NCI-H345 (cell line): ENCODE data around the gene METAP2.
A peak's percentile ranks its signal among the peaks of the same experiment; 100 is the strongest.

Source experiments
- DNase-seq: peaks from one replicate; lab custom pipeline; 2025; lab: John Stamatoyannopoulos, UW

The METAP2 gene

DNA sequence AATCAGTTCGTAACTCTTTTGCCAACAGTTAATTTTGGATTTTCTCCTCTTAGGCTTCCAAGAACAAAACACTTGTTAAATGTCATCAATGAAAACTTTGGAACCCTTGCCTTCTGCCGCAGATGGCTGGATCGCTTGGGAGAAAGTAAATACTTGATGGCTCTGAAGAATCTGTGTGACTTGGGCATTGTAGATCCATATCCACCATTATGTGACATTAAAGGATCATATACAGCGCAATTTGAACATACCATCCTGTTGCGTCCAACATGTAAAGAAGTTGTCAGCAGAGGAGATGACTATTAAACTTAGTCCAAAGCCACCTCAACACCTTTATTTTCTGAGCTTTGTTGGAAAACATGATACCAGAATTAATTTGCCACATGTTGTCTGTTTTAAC, 39.6 kb downstream of the METAP2 start:
- no peak for DNase-seq

DNA sequence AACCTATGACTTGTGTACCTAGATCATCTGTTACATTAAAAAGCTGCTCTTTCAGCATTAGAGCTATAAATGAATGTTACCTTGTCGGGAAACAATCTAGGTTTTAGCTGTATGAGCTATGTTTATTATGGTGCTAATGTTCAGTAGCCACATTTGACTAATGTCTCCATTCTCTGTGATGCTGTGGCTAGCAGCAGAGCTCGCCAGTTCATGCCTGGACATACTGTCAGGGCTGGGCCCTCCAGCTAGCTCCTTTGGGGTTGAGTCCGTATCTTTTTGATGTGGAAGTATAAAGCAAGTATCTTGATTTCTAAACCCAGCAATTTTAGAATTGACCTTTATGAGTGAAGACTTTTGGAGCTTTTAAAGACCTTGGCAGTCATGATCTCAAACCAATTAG, 41.2 kb downstream of the METAP2 start:
- DNase-seq, result no peak

DNA sequence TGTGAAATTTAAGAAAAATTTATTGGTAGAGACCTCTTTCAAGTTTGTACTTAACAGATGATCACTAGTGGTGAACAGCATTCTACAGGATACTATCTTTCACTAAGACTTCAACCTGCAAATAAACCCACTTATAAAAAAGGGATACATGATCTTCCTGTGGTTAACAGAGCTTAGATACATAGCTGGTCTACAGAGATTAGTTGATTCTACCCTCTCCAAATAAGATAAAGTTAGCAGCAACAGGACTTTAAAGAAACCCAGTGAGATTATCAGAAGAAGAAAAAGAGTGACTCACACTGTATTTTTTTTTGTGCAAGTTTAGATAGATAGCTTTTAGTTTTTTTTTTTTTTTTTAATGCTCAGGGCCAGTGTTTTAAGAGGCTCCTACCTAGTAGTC, 42.8 kb downstream of the METAP2 start:
- no peak for DNase-seq

DNA sequence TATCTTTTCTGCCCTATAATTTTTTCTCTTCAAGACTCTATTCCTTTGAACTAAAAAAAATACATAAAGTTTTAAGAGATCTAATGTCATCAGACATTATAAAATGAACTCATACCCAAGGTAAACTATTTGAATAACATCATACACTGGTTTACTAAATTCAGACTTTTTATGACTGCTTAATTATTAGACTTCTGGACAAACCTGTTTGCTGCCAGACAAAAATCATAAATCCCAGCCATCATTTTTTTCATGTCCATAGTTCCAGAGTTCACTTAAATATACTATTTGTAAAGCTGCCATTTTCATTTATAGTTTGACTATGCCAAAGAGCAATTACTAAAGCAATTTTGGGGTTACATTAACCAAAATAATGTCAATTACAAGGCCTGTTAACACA, 43.3 kb downstream of the METAP2 start:
- no peak for DNase-seq

DNA sequence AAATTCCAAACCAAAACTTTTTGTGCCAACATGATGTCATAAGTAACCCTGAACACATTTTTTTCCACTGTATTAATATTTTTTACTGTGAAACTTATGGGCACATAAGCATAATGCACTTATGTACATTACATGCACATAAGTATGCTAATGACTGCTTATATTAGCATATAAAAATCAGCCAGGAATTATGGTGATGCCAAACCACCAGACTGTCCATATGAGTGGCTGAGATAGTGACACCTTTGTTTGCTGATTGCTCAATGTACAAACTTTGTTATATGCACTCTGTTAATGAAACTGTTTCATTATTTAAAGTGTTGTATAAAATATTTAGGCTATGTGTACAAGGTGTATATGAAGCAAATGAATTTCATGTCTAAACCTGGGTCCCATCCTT, 45.0 kb downstream of the METAP2 start:
- DNase-seq, result no peak

DNA sequence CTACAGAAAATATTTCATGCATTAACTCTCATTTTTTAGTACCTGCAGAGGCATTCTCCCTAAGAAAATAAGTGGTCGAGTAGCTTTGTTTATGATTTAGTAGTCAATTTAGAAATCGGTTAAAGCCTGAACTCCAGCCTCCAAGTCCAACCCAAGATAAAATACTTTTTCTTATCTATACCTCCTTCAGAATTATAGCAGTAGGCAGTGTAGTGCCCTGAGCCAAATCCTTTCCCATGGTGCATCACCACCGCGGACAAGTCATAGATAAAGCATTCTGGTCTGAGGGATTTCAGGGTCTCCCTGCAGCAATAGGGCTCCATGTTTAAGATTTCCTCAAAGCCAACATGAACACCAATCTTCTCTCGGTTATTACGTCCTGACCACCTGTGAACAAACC, 46.9 kb downstream of the METAP2 start:
- no peak for DNase-seq

DNA sequence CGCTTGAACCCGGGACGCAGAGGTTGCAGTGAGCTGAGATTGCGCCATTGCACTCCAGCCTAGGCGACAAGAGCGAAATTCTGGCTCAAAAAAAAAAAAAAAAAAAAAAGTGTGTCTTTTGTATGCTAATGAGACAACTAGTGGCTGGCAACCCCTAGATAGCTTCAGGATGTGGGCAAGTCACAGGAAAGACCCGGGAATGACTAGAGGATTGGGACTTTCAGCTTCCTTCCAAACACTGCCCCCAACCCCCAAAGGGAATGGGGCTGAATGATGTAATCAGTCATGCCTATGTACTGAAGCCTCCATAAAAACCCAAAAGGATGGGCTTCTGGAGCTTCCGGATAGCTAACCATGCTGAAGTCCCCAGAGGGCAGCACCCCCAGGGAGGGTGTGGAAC, 48.7 kb downstream of the METAP2 start:
- no peak for DNase-seq

DNA sequence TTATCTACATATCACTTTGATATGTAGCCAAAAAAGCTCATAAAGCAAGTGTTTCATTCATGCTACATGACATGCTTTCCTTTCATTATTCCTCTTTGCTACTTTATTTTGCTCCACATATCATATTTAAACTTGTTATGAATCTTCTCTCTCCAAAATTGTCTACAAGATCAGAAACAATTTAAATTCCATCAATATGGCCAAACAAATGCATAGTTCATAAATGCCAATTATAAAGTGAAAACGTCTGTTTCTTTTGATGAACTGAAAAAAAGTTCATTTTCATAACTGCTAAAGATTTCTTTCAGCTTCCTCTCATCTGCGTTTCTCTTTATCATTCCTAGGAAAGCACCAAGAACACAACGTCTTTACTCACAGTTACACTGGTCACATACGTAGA, 54.5 kb downstream of the METAP2 start:
- DNase-seq, result no peak

DNA sequence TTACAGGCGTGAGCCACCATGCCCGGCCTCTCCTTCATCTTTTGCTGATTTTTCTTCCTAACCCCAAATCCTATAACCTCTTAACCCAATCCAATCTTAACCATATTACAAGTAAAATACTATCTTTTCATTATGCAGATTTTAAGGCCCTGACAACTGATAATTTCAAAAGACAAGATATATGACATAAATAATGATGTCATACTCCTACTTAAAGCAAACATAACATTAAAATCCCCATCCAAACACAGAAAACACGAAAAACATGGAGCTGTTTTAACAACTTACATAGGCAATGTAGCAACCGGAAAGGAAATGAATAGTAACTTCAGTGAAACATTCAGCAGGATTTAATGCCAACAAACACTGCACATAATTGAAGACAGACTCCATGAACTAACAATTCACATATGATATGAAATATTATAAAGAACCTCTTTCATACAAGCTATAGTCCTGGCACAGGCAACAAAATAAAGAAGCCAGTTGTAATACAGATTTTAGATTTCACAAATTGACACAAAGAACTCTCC, 55.8 kb downstream of the METAP2 start:
- no peak for DNase-seq

DNA sequence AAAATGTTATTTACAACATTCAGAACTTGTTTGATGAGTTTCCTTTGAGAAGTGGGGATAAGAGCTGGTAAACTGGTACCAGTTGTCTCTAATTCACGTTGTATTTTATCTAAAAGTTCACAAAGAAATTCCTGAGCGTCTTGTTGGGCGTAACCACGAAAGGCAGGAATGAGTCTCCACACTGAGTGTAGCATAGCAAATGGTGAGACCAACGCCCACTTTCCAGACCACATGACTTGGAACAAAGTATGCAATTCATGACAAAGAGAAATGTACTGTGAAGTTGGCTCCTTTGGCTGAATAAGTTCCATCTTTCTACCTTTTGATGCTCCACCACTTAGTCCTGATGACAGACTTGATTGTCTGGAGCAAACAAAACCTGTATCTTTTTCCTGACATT, 58.9 kb downstream of the METAP2 start:
- DNase-seq, result no peak

DNA sequence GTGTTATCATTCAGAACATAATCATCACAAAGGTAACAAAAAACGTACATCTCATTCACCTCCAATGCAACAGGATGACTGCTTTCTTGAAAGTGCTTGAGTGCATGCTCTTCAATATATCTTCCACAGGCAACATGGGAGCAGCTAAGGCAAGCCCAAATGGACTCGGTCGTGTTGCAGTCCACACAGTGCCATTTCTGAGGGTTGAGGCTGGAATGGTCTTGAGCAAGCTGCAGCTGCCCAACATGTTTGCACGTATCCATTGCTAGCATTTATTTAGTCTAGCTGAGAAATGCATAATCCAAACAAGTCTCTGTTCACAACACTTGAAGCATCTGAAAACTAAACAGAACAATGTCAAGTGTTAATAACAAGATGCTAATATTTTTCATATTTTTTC, 60.0 kb downstream of the METAP2 start:
- no peak for DNase-seq

DNA sequence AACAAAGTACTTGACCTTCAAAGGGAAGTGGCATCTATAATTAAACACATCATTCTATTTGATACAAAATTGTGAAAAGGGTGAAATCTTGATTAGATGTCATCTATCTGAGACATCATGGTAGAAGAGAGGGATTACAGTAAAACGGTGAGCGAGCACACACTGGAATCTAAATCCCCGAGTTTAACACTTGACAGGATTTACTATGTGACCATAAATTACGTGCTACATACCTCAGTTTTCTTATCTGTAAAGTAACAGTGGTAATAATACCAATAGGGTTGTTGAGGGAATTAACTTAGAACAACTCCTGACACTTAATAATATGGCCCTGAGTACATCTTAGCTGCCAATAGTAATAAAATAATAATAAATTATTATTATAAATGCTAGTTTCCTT, 64.1 kb downstream of the METAP2 start:
- DNase-seq, result no peak

DNA sequence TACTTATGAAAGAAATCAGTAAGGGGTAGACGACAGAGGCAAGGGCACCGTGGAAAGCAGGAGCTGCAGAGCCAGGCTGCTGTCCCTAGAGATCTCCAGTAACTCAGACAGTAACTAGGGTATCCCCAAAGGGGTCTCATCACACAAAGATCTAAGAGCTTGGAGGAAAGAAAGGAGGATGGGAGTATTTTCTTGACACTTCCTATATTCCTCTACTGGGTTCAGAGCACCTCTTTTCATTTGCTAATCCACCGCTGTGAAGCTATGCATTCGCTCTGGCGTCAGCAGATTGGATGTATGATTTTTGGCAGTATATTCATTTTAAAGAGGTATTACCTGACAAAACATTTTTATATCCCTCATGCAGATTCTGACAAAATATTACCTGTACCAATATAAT, 64.7 kb downstream of the METAP2 start:
- DNase-seq, result no peak

DNA sequence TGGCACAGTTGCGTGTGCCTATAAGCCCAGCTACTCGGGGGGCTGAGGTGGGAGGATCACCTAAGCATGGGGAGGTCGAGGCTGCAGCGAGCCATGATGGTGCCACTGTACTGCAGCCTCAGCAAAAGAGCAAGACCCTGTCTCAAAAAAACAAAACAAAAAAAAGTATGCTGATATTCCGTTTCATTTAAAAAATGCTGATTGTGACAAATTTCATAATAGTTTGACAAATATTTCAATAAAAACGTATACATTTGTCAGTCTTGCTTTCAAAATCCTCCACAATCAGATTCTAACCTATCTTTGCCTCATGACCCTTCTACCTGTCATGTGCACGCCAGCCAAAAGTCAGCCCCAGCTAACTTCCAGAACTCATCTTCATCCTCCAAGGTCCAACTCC, 67.5 kb downstream of the METAP2 start:
- no peak for DNase-seq

DNA sequence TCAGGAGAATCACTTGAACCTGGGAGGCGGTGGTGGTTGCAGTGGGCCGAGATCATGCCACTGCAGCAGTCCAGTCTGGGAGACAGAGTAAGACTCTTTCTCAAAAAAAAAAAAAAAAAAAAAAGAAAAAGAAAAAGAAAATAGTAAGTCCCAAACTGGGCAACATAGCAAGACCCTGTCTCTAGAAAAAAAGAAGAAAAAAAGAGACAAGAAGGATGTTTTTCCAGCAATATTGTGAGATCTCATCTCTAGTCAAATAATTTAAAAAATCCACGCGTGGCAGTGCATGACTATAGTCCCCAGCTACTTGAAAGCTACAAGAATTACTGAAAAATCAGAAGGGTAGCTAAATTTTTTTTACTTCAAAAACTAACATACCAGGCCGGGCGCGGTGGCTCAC, 69.4 kb downstream of the METAP2 start:
- DNase-seq, result no peak

DNA sequence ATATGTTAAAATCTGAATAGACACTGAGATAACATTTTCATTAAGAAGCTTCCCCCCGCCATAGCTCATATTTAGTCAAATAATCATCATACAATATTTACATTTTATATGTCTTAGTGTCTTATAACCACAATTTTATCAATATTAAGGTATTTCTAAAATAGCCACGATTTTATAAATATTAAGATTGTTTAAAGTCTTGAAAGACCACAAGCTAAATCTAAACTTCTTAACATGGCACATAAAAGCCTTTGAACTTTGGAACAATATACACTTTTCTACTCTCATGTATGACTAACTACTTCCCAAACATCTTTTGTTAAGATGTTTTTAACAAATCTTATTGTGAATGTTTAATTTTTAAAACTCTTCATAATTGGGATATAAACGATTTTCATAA, 70.8 kb downstream of the METAP2 start:
- no peak for DNase-seq

DNA sequence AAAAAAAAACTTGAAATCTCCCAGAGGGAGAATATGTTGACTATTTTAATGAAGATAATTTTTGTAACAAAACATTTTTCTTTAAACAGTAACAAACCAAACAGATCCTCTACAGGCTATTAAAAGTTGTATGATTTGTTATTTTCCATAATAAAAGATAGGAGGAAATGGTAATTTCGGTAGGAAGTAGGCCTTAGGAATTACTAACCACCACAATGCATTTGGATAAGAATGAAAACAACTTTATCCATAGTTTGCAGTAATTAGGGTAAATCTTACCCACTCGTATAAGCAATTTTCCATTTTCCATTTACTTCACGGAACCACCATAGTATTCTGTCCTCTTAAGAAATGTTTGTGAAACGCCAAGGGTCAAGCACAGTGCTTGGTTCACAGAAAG, 71.4 kb downstream of the METAP2 start:
- no peak for DNase-seq

DNA sequence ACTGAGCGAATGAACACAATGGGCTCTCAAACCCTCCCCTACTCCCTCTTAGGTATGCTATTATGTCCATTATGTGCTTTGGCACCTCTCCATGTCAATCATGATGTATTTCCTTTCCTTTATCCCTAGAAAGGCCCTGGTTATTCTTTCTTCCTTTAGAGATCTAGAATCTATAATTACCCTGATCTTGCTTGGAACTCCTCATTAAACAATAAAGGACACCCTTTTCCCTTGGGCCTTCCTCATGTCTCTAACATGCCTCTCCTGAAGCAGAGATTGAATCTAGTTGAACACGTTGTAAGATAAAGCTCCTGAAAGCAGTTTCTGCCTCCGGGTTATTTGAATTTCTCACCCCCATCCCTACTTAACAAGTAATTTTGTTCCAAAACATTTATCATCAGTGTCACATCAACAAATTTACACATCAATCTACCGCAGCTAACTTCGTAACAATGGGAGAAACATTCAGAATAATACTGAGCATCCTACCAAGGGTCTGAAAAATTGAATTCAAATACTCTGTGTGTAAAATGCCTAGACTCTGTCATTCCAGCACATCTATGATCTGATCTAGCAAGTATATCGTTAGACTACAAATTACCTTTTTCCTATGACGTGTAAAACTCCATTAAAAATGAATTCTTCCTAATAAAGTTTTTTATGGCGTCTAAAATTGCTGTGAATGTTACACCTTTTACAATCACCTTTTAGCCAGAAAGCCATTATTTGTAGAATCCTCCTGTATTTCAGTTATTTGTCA, 72.0 kb downstream of the METAP2 start:
- peak; percentile 62 for DNase-seq

DNA sequence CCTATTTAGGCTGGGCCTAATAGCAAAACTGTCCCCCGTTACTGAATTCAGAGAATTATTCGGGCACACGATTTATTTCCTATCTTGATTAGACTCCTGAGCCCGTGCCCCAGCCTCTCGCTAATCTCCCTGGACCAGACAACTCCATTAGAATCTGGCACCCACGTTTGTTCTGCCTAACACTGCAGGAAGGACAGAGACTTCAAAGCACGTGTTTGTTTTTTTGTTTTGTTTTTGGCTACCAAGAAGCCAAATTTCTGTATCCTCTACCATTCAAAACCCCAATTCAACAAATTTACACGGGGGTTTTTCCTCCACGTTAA, 72.5 kb downstream of the METAP2 start:
- DNase-seq, result no peak

DNA sequence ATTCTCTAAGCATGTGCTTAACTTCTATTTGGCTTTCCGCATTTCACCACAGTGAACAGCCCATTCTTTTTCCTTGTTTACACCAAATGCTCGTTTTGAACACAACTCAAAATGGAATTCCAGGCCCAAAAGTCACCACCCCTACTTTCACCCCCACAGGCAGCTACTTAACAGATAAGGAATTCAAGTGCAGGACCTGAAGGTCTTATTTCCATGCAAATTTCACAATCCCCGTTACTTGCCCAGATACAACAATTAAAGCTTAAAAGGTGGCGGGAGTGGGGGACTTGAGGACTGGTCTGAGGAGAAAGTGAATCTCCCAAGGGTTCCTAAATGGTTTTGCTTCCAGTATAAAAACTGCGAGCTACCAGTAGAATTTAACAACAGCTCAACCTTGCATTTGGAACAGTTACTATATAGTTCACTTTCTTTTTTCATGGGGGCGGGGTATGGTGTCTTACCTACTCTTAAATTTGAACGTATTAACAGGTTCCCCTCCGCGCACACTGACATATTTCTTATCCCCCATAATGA, 73.6 kb downstream of the METAP2 start:
- DNase-seq, result no peak

DNA sequence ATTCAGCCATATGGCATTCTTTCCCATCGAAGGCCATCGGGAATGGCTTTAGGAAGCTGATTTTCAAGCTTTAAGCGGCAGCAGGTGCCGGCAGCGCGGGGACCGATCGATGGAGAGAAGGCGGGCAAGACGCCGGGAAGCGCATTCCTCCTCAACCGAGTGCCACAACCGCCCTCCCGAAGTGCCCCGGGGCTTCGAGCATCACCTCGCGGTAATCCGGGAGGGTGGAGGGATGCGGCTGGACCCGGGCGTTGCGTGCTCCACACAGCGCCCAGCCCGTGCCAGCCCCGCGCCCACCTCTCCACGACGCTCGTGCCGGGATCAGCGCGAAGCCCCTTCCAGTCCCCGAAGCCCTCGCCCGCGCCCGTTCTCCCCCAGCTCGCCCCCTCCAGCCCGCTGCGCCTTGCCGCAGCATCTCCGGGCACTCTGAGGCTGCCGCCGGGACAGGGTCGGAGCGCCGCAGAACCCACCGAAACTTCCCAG, 74.1 kb downstream of the METAP2 start:
- peak; percentile 36 for DNase-seq

DNA sequence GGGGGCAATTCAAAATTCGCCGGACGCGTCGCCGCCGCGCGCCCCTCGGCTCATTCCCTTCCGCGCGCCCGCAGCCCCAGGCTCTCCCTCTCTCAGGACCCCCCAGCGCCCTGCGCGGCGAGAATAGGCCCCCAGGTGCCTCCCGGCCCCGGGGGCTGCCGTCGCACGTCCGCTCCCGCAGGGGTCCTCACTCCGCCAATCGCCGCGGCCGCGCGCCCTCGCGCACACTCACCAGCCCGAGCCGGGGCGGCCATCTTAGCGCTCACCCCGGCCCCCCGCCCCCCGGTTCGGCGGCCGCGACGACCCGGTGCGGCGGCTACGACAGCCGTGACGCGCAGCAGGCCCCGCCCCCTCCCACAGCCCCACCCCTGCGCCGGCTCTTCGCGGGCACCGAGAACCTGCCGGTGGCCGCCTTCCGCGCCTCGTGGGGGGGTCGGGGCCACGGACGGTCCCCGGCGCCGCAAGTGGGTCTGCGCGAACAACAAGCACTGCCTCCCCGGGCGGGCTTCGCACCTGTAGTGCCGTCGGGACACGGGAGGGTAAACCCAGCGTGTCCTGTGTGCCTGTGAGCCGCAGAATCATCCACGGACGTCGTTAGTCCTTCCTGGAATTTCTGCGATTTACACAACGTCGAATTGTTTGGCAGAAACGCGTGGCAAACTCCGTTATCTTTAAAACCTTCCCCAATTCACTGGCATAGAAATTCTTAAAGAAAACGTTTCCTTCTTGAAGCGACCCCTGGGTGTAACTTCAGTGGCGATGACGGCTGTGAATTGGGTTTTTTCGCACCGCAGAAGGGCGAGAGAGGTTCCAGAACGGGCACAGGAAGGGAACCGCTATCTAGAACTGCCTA, 74.8 kb downstream of the METAP2 start:
- DNase-seq, result peak; percentile 68
